Cortex of kidney (tissue), 1 donor: Measurements from ENCODE around the gene PRDM12.

Experiments
- DNase-seq: peaks from one replicate; lab custom pipeline; 2025; lab: John Stamatoyannopoulos, UW

Gene PRDM12

DNA sequence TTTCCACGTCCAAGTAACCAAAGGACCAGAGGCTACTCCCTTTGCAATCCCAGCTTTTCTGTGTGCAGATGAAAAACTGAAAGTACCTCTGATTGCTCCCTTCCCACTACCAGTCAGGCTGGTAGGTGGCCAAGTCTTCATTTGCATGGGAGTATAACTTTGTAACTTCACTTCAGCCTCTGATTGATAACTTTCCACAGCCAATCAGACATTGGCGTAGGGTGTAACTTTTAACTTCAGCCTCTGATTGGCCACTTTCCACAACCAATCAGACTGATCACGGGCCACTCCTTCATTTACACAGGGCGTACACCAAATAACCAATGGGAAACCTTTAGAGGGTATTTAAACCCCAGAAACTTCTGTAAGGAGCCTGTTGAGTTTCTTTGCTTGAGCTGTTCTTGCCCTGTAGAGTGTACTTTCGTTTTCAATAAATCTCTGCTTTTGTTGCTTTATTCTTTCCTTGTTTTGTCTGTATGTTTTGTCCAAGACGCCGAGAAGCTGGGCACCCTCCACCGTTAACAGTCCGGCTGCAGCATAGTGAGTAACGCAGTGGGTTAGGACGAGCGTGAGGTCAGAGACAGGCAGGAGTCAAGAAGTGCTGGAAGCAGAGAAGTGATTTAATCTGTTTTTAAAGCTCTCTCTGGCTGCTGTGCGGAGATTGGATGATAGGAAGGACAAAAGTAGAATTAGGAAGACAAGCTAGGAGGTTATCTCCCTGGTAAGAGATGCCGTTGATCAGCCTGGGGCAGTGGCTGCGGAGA lies 25.7 kb downstream of the PRDM12 start:
- DNase-seq: no peak

DNA sequence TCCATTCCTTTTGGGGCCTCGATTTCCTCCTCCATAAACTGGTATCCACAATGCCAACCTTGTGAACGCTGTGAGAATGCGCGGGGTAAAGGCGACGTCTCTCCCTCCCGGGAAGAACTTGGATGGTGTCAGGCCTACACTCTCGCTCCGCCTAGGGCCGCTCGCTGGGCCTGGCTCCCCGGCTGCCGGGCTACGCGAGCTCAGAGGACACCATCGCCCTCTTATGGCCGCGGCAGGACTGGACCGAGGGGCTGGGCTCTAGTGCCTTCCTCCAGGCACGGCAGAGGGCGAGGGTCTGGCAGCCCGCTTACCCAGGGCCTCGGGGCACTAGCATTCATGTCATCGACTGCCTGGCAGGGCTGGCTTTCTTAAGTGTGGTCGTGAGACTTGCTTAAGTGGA lies 27.9 kb downstream of the PRDM12 start:
- DNase-seq: no peak

DNA sequence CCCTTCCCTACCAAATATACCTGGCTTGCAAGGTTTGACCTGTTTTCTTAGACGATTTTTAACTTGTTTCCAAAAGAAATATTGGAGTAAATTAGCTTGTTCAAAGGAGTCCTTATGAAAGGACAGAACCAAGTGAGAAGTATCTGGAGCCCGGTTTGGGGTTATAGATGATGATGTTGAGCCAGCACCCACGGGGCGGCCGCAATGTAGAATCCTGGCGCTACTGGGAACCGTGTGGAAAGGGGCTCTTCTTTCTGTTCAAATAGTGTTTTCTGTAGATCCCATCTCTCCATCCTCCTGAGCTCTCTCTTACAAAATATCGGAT lies 28.7 kb downstream of the PRDM12 start:
- no peak for DNase-seq

DNA sequence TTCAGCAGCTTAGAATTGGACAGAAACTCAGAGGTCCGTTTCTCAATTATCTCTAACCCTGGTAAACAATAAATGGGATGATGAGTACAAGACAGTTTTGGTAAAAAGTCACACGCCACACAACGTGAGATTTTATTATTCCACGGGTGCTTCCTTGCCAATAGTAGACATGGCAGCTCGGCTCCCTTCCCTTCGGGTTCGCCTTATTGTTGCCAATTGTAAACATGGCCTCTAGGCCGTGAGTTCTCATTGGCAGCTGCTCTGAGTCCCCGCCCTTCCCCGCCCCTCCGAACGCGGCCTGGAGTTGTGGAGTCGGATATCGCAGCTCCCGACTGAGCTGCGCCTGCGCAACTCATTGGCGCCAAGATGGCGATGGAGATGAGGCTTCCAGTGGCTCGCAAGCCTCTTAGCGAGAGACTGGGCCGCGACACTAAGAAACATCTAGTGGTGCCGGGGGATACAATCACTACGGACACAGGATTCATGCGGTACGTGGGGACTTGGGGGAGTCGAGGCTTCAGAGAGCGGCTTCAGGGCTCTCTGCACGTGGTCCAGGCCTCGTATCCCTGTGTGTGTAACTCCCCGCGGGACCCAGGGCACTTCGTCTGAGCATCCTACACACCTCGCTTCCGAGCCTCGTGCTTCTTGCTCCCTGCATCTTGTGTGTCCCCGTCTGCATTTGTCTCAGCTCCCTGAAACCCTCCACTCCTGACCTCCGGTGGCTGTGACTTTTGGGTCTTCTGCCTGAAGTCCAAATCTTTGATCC lies 29.2 kb downstream of the PRDM12 start, which contains the start of gene EXOSC2:
Gene EXOSC2, plus strand, starts transcription at position 355 of the 766 bp plus-strand sequence. Its CDS starts 12 bp downstream, at position 367.
- DNase-seq: peak; percentile 47

DNA sequence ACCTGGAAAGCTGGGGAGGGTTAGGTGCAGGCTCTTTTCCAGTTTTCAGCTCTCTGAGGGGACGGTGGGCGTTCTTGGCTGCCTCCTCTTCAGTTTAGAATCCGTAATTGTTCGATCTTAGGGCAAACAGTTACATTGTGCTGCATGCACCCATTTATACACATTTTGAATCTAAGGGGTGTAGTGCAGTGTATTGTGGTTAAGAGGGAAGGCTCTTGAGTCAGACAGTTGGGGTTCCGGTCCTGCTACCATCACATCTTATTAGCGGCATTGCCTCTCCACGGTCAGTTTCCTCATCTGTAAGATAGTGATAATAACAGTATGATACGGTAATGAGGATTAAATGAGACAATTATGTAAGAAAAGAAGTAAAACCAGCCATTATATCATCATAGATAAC lies 29.8 kb downstream of the PRDM12 start:
- DNase-seq: no peak

DNA sequence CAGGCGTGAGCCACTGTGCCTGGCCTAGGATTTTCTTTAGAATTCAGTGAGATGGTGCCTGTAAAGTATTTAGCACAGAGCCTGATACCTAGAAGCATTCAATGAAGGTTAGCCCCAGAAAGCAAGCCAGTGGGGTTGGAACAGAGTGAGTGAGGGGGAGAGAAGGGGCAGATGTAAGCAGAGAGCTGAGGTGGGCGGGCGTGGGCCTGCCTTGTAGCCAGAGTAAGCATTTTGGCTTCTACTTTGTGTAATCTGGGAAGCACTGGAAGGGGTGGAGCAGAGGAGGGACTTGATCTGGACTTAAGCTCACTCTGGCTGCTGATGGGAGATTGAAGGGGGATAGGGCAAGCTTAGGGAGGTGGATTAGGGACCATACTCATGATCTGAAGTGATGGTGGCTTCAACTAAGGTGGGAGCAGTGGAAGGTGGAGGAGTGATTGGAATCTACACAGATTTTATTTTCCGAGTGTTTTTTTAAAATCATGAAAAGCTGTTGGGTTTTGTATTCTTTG lies 31.8 kb downstream of the PRDM12 start:
- DNase-seq: no peak

DNA sequence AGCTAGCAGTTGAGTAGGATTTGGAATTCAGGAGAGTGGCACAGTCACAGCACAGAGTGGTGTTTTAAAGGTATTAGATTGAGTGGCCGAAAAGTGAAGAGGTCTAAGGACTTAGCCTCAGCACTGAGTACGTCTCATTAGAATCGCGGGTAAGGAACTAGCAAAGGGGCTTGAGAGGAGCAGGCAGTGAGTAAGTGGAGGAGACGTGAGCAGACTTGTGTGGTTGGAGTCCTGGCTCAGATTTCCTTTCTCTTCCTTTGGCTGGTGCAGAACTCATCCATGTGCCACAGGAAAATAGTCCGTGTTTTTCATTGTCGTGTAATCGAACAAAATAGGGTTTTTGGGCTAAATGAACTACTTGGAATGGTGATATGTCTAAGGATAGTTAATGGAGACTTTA lies 32.6 kb downstream of the PRDM12 start:
- DNase-seq: no peak

DNA sequence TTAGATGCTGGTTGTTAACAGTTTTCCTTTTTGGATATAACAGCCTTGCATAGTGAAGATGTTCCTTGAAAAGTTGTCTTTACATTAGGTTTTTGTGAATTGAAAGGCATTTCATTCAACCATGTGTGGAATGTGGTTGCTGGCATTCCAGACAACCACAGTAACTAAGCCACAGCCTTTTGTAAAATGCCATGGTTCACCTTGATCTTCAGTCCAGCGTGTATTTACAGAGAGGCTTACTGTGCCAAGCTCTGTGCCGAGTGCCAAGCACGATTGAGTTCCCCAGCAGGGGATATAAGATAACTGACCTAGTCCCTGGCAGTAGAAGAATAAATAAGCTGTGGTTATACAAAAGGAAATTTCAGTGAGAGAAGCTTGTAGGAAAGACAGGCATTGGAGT lies 34.1 kb downstream of the PRDM12 start:
- no peak for DNase-seq

DNA sequence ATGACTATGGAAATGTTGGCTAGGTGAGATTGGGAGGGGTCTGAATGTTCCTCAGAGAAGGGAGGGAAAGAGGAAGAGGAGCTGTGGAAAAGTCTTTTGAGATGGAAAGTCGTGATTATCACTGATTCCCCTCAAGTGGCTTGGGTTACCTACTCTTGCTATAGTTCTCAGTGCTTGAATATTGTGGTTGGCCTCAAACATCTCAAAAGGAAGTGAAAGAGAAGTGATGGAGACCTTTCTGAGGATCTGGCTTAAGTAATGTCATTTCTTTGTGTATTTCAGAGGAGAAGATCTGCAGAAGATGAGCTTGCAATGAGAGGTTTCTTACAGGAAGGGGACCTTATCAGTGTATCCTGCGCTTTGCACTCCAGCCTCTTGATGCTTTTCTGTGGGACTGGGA lies 34.7 kb downstream of the PRDM12 start:
- DNase-seq: no peak

DNA sequence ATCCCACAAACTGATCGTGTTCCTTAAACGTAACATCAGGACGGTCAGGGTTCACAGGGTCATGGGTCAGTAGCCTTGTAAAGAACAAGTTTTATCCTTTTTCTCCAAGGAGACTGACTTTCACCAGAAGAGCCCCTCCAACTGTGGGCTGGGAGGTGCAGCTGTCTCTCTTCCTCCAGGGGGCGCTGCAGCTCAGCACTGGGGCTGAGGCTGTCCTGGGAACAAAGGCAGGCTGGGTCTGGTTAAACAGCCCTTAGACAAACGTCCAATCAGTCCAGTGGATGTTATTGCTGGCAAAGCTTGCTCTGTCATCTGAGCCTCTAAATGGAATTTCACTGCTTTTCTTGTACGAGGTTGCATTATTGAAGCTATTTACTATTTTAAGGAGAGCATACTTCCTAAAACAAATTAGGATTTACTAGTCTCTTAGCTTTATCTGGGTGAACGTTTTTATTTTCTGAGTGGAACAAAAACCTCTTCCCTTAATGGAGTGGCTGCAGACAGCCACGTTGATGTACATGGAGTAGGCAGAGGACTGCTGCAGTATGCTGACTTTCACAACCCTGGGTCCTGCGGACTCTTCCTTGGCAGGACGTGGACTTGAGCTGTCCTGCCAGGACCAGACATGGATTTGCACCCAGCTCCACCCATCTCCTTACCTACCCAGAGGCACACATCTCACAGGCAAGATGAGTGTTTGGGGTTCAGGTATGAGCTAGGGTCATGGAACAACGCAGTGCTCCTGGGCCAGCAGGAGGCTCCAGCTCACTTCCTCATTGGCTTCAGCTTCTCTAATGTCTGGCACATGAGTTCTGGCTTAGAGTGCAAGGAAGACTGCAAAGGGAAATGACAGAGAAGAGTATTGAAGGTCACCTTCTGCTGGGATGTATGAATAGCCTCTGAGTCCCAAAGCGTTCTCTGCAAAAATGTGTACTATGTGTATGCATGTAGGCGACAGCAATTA lies 36.9 kb downstream of the PRDM12 start:
- DNase-seq: no peak

DNA sequence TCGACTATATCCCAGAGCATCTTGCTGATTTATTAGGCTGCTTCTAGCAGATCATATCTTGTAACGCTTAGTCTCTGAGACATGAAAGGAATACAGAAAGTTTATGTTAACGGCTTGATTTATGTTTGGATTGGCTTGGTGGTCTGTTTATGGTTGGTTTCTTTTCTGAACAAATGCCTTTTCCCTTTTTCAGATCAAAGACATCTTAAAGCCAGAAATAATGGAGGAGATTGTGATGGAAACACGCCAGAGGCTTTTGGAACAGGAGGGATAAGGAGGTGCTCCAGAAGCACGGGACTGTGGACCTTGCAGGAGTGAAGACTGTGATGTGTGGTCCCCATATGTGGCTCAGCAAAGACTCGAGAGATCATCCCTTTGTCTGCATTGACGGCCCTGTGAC lies 39.1 kb downstream of the PRDM12 start:
- no peak for DNase-seq

DNA sequence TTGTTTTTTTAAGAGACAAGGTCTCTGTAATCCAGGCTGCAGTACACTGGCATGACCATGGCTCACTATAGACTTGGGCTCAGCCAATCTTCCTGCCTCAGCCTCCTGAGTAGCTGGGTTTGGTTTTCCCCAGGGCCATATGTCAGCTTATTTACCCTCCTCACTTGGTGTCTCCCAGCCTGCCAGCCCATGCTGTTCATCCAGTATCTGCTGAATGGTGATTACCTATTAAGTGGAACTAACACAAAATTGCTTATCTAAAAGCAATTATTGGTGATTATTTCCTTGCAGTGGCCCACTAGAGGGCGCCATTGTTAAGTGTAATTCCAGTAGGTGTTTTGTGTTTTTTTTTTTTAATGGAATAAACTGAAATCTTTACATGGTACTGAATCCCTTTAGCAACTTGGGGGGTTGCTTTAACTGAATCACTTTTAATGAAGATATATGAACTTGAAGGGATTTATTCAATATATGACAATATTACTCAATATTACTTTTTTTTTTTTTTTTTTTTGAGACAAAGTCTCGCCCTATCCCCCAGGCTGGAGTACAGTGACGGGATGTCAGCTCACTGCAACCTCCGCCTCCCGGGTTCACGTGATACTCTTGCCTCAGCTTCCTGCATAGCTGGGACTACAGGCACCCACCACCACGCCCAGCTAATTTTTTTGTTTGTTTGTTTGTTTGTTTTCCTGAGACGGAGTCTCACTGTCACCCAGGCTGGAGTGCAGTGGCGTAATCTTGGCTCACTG lies 43.0 kb downstream of the PRDM12 start:
- no peak for DNase-seq

DNA sequence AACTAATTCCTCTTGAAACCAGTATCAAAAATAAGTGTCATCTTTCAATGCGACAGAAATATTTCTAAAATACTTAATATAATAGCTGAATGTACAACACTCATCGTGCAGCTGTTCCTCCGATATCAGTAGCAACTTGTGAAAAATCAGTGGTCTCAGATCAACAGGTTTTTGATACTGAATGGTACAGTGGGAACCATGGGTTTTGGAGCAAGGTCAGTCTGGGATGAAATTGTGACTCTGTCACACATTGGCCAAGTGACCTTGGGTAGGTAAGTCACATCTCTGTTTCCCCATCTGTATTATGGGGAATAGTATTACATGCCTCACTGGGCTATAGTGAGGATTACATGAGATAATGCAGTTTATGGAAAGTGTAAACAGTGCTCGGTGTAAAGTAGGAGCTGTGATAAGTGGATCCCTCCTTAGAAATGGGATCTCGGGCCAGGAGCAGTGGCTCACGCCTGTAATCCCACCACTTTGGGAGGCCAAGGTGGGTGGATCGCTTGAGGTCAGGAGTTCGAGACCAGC lies 46.5 kb downstream of the PRDM12 start:
- no peak for DNase-seq

DNA sequence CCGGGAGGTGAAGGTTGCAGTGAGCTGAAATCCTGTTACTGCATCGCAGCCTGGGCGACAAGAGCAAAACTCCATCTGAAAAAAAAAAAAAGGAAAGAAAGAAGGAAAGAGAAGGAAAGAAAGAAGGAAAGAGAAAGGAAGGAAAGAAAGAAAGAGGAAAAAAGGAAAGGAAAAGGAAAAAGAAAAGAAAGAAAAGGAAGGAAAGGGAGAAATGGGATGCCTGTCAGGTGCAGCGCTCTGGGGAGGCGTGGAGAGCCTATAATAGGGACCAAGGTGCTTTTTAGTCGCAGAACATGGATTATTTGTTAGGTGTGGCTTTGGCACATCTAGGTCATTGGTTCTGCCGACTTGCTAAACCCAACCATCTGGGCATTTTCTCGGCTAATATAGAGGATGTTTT lies 47.1 kb downstream of the PRDM12 start:
- DNase-seq: no peak

DNA sequence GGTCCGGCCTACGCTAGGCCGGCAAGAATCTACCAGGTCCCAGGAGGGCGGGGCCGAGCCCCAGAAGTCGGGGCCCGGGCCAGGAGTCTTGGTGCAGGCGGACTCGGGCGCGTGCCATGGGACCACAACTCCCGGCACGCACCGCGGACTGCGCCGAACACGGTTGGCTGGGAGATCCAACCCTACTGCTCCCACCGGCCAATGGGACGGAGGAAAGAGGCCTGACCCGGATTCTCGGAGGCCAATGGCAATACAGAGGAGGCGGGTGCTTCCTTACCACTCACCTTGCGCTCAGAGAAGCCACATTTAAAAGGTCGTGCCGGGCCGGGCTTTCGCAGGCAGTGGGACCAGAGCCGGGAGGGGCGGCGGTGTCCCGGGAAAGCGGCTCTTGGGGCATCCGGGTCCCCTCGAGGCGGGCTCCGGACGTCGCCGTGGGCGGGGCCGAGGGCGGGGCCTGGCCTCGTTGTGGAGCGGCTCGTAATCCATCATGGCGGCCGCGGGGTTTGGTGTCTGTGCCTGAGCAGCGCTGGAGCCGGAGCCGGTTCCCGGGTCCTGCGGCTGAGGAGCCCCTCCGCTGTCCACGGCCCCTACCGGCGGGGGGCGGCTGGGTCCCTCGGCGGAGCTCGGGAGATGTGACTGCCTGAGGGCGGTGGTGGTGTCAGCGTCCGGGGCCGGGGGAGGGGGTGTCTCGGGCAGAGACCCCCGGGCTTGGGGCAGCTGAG lies 48.3 kb downstream of the PRDM12 start:
- DNase-seq: no peak

DNA sequence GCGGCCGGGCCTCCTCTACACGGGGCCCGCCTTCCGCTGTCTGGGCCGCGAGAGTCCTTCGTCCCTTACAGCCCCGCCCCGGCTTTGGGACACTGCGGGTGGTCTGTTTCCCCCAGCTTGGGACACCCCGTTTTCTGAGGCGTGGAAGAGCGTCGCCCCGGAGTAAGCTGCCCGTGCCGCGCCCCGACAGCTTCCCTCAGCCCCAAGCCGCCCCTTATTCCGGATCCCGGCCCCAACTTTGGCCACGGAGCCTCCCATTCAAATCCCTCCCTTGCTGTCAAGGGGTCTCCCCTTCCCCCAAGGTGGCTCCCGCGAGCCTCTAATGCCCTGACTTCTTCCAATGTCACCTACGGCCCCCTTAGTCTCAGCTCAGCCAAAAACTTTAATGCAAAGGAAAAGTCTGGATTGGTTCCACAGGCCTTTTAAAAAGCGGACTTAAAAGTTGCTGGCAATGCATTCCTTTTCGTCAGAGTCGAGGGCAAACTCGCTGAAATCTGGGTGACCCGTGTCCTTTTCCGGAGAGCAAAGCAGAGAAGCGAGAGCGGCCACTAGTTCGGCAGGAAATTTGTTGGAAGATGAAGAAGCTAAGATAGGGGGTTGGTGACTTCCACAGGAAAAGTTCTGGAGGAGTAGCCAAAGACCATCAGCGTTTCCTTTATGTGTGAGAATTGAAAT lies 49.0 kb downstream of the PRDM12 start:
- no peak for DNase-seq

DNA sequence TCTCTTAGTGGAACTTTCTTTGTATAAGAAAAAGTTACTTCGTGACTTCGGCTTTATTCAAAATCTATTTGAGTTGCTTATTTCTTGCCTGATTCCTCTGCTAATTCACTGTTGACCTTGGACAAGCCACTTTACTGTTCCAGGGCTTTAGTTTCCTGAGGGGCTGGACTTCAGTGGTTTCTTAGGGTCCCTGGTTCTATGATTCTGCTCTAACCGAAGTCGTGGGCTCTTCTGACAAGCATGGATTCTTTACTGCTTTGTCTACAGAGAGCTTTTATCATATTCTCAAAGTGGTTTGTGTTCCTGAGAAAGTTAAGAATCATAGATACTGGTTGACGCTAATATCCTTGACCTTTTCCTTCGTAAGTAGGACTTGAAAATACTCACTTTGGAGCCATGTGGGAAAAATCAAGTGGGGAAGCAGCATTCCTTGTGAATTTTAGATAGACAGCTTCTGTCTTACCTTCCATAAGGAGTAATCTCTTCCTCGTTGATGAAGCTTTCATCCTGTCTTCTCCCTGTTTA lies 50.3 kb downstream of the PRDM12 start:
- DNase-seq: no peak

DNA sequence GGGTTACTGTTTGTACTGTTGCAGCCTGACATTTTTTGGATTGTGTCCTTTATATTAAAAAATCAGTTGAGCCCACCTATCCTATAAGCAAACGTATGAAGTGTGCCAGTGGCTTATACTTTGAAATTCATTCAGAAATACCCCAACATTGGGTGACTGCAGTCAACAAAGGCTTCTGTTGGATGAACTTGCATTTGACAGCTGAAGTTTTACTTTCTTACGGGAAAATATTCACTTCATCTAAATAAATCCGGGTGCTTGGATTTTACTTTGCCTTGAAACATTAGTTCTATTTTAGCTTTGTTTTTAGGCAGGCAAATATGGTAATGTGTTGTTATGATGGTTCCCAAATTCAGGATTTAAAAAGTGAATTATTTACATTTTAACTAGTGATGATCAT lies 50.9 kb downstream of the PRDM12 start:
- DNase-seq: no peak

DNA sequence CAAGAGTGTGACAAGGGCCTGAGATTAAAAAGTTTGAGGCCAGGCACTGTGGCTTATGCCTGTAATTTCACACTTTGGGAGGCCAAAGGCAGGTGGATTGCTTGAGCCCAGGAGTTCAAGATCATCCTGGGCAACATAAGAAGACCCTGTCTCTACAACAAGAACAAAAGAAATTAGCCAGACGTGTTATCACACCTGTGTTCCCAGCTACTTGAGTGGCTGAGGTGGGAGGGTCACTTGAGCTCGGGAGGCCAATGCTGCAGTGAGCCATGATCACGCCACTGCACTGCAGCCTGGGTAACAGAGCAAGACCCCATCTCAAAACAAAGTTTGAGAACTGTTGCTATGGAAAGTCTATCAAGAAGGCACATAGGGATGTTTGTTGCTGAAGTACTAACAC lies 54.2 kb downstream of the PRDM12 start:
- no peak for DNase-seq

DNA sequence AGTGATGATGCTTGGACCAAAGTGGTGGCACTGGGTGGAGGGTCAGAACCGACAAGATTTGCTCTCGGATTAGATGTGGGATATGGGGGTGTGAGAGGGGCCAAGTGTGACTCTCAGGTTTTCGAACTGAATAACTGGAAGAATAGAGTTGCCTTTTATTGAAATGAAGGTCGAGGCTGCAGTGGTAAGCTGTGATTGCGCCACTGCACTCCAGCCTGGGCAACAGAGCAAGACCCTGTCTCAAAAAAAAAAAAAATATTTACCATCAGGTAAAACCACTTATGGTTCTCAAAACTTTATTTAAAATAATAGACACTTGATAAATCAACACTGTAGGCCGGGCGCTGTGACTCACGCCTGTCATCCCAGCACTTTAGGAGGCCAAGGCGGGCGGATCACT lies 56.4 kb downstream of the PRDM12 start:
- DNase-seq: no peak
